Endodermal cell (in vitro differentiated cells): Measurements from ENCODE around the gene LPIN2. TPM values are rescaled to one million over a fixed set of nuclear protein-coding genes. Genes with fewer than 3 reads are reported as not detected.

Experiments used
- DNase-seq: peaks from one replicate; pipeline ENCODE4 v3.0.0-alpha.2; 2017
- H3K27ac ChIP-seq: 2 replicates; pipeline ENCODE4 v1.5.1; 2013; ENCODE audit warnings: mild to moderate bottlenecking, low read depth, low read length, moderate library complexity
- H3K27me3 ChIP-seq: 2 replicates; pipeline ENCODE4 v1.6.1; 2013; ENCODE audit warnings: mild to moderate bottlenecking, low read length, moderate library complexity; ENCODE audit not compliant: insufficient read depth, control insufficient read depth, poor library complexity, severe bottlenecking
- H3K36me3 ChIP-seq: 2 replicates; pipeline ENCODE4 v1.7.0; 2013; ENCODE audit warnings: mild to moderate bottlenecking, low read length, moderate library complexity; ENCODE audit not compliant: control insufficient read depth, insufficient read depth
- H3K4me1 ChIP-seq: one replicate; pipeline ENCODE4 v1.7.0; 2013; ENCODE audit warnings: low read length; ENCODE audit not compliant: control insufficient read depth, insufficient read depth
- H3K4me3 ChIP-seq: 2 replicates; pipeline ENCODE4 v1.5.1; 2013; ENCODE audit warnings: mild to moderate bottlenecking, low read length, moderate library complexity
- H3K9ac ChIP-seq: 2 replicates; pipeline ENCODE4 v1.6.1; 2013; ENCODE audit warnings: mild to moderate bottlenecking, low read length, moderate library complexity; ENCODE audit not compliant: poor library complexity, severe bottlenecking; ENCODE audit errors: extremely low read depth
- H3K9me3 ChIP-seq: 2 replicates; pipeline ENCODE4 v1.6.1; 2013; ENCODE audit warnings: mild to moderate bottlenecking, low read length, moderate library complexity; ENCODE audit not compliant: control insufficient read depth
- H3K27ac Mint-ChIP-seq: 2 replicates; pipeline ENCODE4 v1.8.0; 2020; ENCODE audit warnings: mixed read lengths
- H3K27me3 Mint-ChIP-seq: 2 replicates; pipeline ENCODE4 v1.8.0; 2021; ENCODE audit warnings: mild to moderate bottlenecking, mixed read lengths; ENCODE audit not compliant: insufficient read depth
- H3K36me3 Mint-ChIP-seq: 2 replicates; pipeline ENCODE4 v1.8.0; 2020; ENCODE audit warnings: low read depth, mixed read lengths
- H3K4me1 Mint-ChIP-seq: 2 replicates; pipeline ENCODE4 v1.8.0; 2020; ENCODE audit warnings: mixed read lengths
- H3K4me3 Mint-ChIP-seq: 2 replicates; pipeline ENCODE4 v1.8.0; 2020; ENCODE audit warnings: mild to moderate bottlenecking, moderate library complexity, mixed read lengths
- H3K9me3 Mint-ChIP-seq: 2 replicates; pipeline ENCODE4 v1.8.0; 2020; ENCODE audit warnings: mild to moderate bottlenecking, mixed read lengths
- CTCF ChIP-seq: fragments of 200-600 bp; sonication (generic); conservative IDR thresholded peaks from 2 replicates; pipeline ENCODE4 v1.5.0; 2021; ENCODE audit warnings: antibody characterized with exemption, mild to moderate bottlenecking
- WGBS, 2 experiments: methylation state at CpG; one replicate each; pipeline versions ENCODE4 v1.1.5 to v1.1.7; 2013; ENCODE audit warnings: missing lambda C conversion rate in 2 of 2, mixed read lengths in 1 of 2; ENCODE audit not compliant: insufficient coverage in 1 of 2, insufficient read length in 1 of 2; 5-methylcytosine and 5-hydroxymethylcytosine counted together
- total RNA-seq, 2 donors: library from RNA; stranded (reverse); fragmentation: NEBNext Ultra II Directional in 1 of 2; extraction: Animal tissue kit (Norgen Biotek cat#: 25700) in 1 of 2; gene quantifications; 2 replicates in 1 of 2; 3 replicates in 1 of 2; pipeline ENCODE4 v1.2.1, GENCODE V29; 2021

Gene LPIN2
- total RNA-seq, 2 donors from 2014 or later = 22.9 to 31.8 TPM

GRCh38 chr18:2978208-2978607 is 34.7 kb downstream of the LPIN2 start:
- peaks cover 14% of the 10 kb centered on the region for H3K4me1 ChIP-seq
- H3K9me3 ChIP-seq = no peaks in the 10 kb centered on the region
- no peak overlapping the region for H3K27ac ChIP-seq
- no peak overlapping the region for H3K27ac Mint-ChIP-seq
- no peak overlapping the region for H3K9ac ChIP-seq
- no peak for DNase-seq
- peaks cover 30% of the 10 kb centered on the region for H3K4me1 Mint-ChIP-seq
- no peak overlapping the region for H3K4me3 Mint-ChIP-seq
- no peak overlapping the region for H3K4me3 ChIP-seq
- H3K36me3 ChIP-seq = no peaks in the 10 kb centered on the region
- no peaks in the 10 kb centered on the region for H3K27me3 Mint-ChIP-seq
- no peak for TF ChIP-seq CTCF
- no peaks in the 10 kb centered on the region for H3K9me3 Mint-ChIP-seq
- 92 to 97% methylated on average over 1 to 3 of the region's 3 CpGs for WGBS, 2 experiments
- no peaks in the 10 kb centered on the region for H3K27me3 ChIP-seq
- peaks cover 4% of the 10 kb centered on the region for H3K36me3 Mint-ChIP-seq

GRCh38 chr18:2976218-2977132 is 36.5 kb downstream of the LPIN2 start:
- Mint-ChIP-seq H3K4me1 (peaks cover 15% of the 10 kb centered on the region), H3K4me3 (no peak overlapping the region), H3K27ac (peak overlapping the region; percentile 40), H3K36me3 (peaks cover 4% of the 10 kb centered on the region), H3K9me3 (no peaks in the 10 kb centered on the region), H3K27me3 (no peaks in the 10 kb centered on the region)
- WGBS, 2 experiments = 85 to 91% methylated on average over 4 to 8 of the region's 8 CpGs
- Histone ChIP-seq H3K27ac (no peak overlapping the region), H3K9ac (no peak overlapping the region), H3K9me3 (no peaks in the 10 kb centered on the region), H3K4me3 (peak overlapping the region; percentile 16), H3K36me3 (no peaks in the 10 kb centered on the region), H3K27me3 (no peaks in the 10 kb centered on the region), H3K4me1 (peaks cover 14% of the 10 kb centered on the region)
- no peak for TF ChIP-seq CTCF
- DNase-seq = no peak

- Mint-ChIP-seq H3K36me3 (peaks cover 4% of the 10 kb centered on the region), H3K27ac (peak overlapping the region; percentile 65), H3K4me3 (no peak overlapping the region), H3K9me3 (no peaks in the 10 kb centered on the region), H3K4me1 (peaks cover 14% of the 10 kb centered on the region), H3K27me3 (no peaks in the 10 kb centered on the region)
- H3K36me3 ChIP-seq = no peaks in the 10 kb centered on the region
- DNase-seq = no peak
- no peaks in the 10 kb centered on the region for H3K9me3 ChIP-seq
- H3K4me1 ChIP-seq = peaks cover 14% of the 10 kb centered on the region
- no peak overlapping the region for H3K9ac ChIP-seq
- no peak overlapping the region for H3K4me3 ChIP-seq
- TF ChIP-seq CTCF = no peak
- H3K27me3 ChIP-seq = no peaks in the 10 kb centered on the region
- H3K27ac ChIP-seq = no peak overlapping the region
- WGBS, 2 experiments = 100% methylated on average over 2 to 3 of the region's 3 CpGs
Measured at GRCh38 chr18:2974731-2975130, 38.2 kb downstream of the LPIN2 start.
